DOHH2 (cell line): ENCODE data around the gene AHCYL1.
A peak's percentile ranks its signal among the peaks of the same experiment; 100 is the strongest.

Source experiments
- H3F3A ChIP-seq: fragments of 200-600 bp; sonication (generic), shearing (Covaris generic); 2 replicates; pipeline ENCODE4 v1.6.0; 2016; ENCODE audit warnings: antibody characterized with exemption, mild to moderate bottlenecking; ENCODE audit not compliant: control insufficient read depth, insufficient read depth
- H3K27ac ChIP-seq: fragments of 200-600 bp; sonication (generic); 2 replicates; pipeline ENCODE4 v1.5.1; 2014; ENCODE audit warnings: low read depth, mild to moderate bottlenecking, low read length, moderate library complexity
- H3K27me3 ChIP-seq: fragments of 200-600 bp; sonication (generic); 2 replicates; pipeline ENCODE4 v1.6.1; 2014; ENCODE audit warnings: mild to moderate bottlenecking, low read length, mixed read lengths; ENCODE audit not compliant: control insufficient read depth
- H3K36me3 ChIP-seq: fragments of 200-600 bp; sonication (generic); 2 replicates; pipeline ENCODE4 v1.6.1; 2014; ENCODE audit warnings: mild to moderate bottlenecking, low read length, moderate library complexity, mixed read lengths; ENCODE audit not compliant: control insufficient read depth
- H3K4me1 ChIP-seq: fragments of 200-600 bp; sonication (generic); 2 replicates; pipeline ENCODE4 v1.6.1; 2014; ENCODE audit warnings: mild to moderate bottlenecking, low read length, mixed read lengths; ENCODE audit not compliant: control insufficient read depth
- H3K4me2 ChIP-seq: fragments of 200-600 bp; sonication (generic); 2 replicates; pipeline ENCODE4 v1.6.0; 2014; ENCODE audit warnings: mild to moderate bottlenecking, low read length, moderate library complexity
- H3K4me3 ChIP-seq: fragments of 200-600 bp; sonication (generic); 2 replicates; pipeline ENCODE4 v1.5.1; 2014; ENCODE audit warnings: mild to moderate bottlenecking, low read length, mixed read lengths
- H3K79me2 ChIP-seq: fragments of 200-600 bp; sonication (generic); 2 replicates; pipeline ENCODE4 v1.6.1; 2014; ENCODE audit warnings: mild to moderate bottlenecking, low read length, mixed read lengths; ENCODE audit not compliant: control insufficient read depth
- H3K9me2 ChIP-seq: fragments of 200-600 bp; sonication (generic); replicated peaks from 2 replicates; pipeline ENCODE4 v1.6.1; 2014; ENCODE audit warnings: mild to moderate bottlenecking, low read length, mixed read lengths; ENCODE audit not compliant: control insufficient read depth
- H3K9me3 ChIP-seq: fragments of 200-600 bp; sonication (generic); 2 replicates; pipeline ENCODE4 v1.6.1; 2014; ENCODE audit warnings: antibody characterized with exemption, low read length, mixed read lengths; ENCODE audit not compliant: control insufficient read depth, insufficient read depth
- H4K20me1 ChIP-seq: fragments of 200-600 bp; sonication (generic); 2 replicates; pipeline ENCODE4 v1.6.0; 2014; ENCODE audit warnings: low read depth, mild to moderate bottlenecking, antibody characterized with exemption, low read length, moderate library complexity; ENCODE audit not compliant: control insufficient read depth, insufficient read depth
- EZH2phosphoT487 ChIP-seq: fragments of 200-600 bp; sonication (generic); IDR thresholded peaks from 2 replicates; pipeline ENCODE4 v1.6.1; 2017; ENCODE audit warnings: borderline replicate concordance, mild to moderate bottlenecking, antibody characterized with exemption, low read length, moderate library complexity, mixed read lengths
- TF ChIP-seq, protein P1 (sequence below): fragments of 200-600 bp; sonication (generic); IDR thresholded peaks from one replicate; pipeline ENCODE4 v1.5.1; 2014; ENCODE audit warnings: antibody characterized with exemption, mild to moderate bottlenecking, low read depth, low read length; ENCODE audit not compliant: poor library complexity, severe bottlenecking

Gene AHCYL1

DNA sequence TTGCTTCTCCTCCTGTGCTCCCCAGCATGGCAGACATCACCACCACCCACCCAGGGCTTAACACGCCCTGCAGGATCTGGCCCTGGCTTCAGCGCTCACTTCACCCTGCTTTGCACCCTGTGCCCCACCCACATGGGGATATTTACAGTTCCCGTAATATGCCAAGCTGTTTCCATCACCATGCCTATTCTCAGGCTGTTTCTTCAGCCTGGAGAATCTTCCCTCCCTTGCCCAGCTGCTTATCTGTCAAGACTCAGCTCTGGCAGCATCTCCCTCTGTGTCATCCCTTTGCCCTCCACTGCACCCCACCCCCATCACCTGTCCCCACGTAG is 3.6 kb upstream of the AHCYL1 start:
- no peaks in the 10 kb centered on the region for H3K36me3 ChIP-seq
- H3K27me3 ChIP-seq, result peaks cover 18% of the 10 kb centered on the region
- H3K79me2 ChIP-seq, result peaks cover 13% of the 10 kb centered on the region
- H3K4me2 ChIP-seq, result no peak overlapping the region
- no peaks in the 10 kb centered on the region for H3K9me2 ChIP-seq
- H3K9me3 ChIP-seq, result no peaks in the 10 kb centered on the region
- H3K4me1 ChIP-seq, result peaks cover 15% of the 10 kb centered on the region
- H4K20me1 ChIP-seq, result 0 out of 2 replicates have a peak, but pooled peaks cover 8% of the 10 kb centered on the region
- H3K4me3 ChIP-seq, result no peak overlapping the region
- no peak for TF ChIP-seq EZH2phosphoT487
- TF ChIP-seq, protein P1, sequence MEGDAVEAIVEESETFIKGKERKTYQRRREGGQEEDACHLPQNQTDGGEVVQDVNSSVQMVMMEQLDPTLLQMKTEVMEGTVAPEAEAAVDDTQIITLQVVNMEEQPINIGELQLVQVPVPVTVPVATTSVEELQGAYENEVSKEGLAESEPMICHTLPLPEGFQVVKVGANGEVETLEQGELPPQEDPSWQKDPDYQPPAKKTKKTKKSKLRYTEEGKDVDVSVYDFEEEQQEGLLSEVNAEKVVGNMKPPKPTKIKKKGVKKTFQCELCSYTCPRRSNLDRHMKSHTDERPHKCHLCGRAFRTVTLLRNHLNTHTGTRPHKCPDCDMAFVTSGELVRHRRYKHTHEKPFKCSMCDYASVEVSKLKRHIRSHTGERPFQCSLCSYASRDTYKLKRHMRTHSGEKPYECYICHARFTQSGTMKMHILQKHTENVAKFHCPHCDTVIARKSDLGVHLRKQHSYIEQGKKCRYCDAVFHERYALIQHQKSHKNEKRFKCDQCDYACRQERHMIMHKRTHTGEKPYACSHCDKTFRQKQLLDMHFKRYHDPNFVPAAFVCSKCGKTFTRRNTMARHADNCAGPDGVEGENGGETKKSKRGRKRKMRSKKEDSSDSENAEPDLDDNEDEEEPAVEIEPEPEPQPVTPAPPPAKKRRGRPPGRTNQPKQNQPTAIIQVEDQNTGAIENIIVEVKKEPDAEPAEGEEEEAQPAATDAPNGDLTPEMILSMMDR, result peak; percentile 4
- no peak overlapping the region for H3K27ac ChIP-seq
- no peaks in the 10 kb centered on the region for H3F3A ChIP-seq

DNA sequence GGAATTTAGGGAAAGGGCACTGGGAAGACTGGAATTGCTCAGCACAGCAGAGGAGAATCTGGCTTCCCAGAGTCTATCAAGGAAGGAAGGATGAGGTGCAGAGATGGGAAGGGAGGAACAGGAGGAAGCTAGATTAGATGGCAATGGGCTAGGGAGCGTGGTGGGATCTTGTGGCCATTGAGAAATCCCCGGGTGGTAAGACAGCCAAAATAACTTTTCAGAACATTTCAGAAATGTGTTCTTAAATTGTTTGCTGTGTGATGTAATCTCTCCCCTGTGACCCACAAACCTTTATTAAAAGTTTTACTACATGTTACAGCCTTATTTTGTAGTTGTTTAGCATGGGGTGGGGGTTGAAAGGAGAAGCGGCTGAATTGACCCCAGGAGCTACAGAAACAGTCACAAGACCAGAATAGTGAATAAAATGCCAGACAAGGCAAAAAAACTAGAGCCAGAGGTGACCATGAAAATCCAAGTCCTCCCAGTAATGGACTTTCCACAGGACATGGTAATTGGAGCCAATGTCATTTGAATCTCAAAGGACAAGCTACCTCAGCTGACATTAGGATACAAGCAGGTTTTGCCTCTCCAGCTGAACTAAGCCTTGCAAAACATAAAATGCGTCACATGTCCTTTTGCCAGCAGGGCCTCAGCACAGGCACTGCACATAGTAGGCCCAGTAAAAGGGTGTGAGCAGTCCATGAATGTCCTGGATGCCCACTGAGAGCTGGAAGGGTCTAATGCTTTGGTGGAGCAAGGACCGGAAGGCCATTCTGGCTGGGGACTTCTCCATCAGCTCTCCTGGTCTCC is 980 bp upstream of the AHCYL1 start:
- H3K4me2 ChIP-seq, result peak overlapping the region; percentile 67
- H3K9me3 ChIP-seq, result no peaks in the 10 kb centered on the region
- no peak for TF ChIP-seq EZH2phosphoT487
- TF ChIP-seq, protein P1, result no peak
- H4K20me1 ChIP-seq, result 0 out of 2 replicates have a peak, but pooled peaks cover 8% of the 10 kb centered on the region
- no peaks in the 10 kb centered on the region for H3K9me2 ChIP-seq
- peaks cover 39% of the 10 kb centered on the region for H3K79me2 ChIP-seq
- peaks cover 14% of the 10 kb centered on the region for H3K27me3 ChIP-seq
- no peak overlapping the region for H3K27ac ChIP-seq
- H3F3A ChIP-seq, result no peaks in the 10 kb centered on the region
- peaks cover 12% of the 10 kb centered on the region for H3K36me3 ChIP-seq
- peaks cover 27% of the 10 kb centered on the region for H3K4me1 ChIP-seq
- H3K4me3 ChIP-seq, result peak overlapping the region; percentile 91; the same call in 1 of the 2 replicates

DNA sequence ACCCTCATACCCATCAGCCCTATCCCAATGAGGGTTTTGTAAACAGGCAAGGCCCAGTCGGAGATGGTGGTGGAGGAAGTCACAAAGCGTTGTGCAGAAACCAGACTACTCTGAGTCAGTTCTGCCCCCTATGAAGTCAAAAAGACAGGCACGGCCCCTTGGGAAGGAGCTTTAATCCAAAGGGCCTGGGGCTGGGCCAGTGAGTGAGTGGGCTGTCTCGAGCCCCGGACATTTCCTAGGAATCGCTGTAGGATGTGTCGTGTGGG is 442 bp upstream of the AHCYL1 start:
- Histone ChIP-seq H3K79me2 (peaks cover 43% of the 10 kb centered on the region), H3K4me3 (peak overlapping the region; percentile 91), H3K9me2 (no peaks in the 10 kb centered on the region), H3K27me3 (peaks cover 8% of the 10 kb centered on the region), H3F3A (no peaks in the 10 kb centered on the region), H3K4me1 (peaks cover 27% of the 10 kb centered on the region), H4K20me1 (0 out of 2 replicates have a peak, but pooled peaks cover 8% of the 10 kb centered on the region), H3K36me3 (peaks cover 15% of the 10 kb centered on the region), H3K4me2 (peak overlapping the region; percentile 67), H3K9me3 (no peaks in the 10 kb centered on the region), H3K27ac (no peak overlapping the region)
- TF ChIP-seq, protein P1, result no peak
- TF ChIP-seq EZH2phosphoT487, result no peak
